Heart left ventricle (tissue), 13 donors: ENCODE results near the gene SPEG.

Experiments used
- POLR2A ChIP-seq, 2 donors: fragments of 450-650 bp; IDR thresholded peaks; one replicate each; pipeline ENCODE4 v1.6.1; 2017; ENCODE audit warnings: antibody characterized with exemption in 2 of 2, mild to moderate bottlenecking in 2 of 2, moderate library complexity in 2 of 2
- TF ChIP-seq, protein P1 (sequence below), 12 donors: fragments of 200-600 bp; sonication (generic) in 4 of 12; IDR thresholded peaks; one replicate each; pipeline versions ENCODE4 v1.5.0 to v1.8.0; 2018 to 2022; ENCODE audit warnings: antibody characterized with exemption in 12 of 12, mild to moderate bottlenecking in 5 of 12
- donor health status: ischemic (EF 13 %, LVEDD 7.1; RV severe dilation, severe dysfunction).
- donor health status: DM: no; HTN: yes; CAD: no.
- donor health status: DM: no; HTN: no; CAD: no.
- donor health status: ischemic (EF 25% LVEDD 6.9; RV normal size, moderate dysfunction).
- donor health status: ischemic (EF 25% LVEDD 5.7; RV mildly dilated, moderate dysfunction).
- donor health status: ischemic (EF 35%, LVEDD 5.7; RV mildly dilated, moderate dysfunction).
- donor health status: nonischemic (EF 11% LVEDD 7.7; RV severe dilation, severe dysfunction).
- donor health status: DM: yes; HTN: yes; CAD: no.
- donor health status: PGD.
- donor health status: ischemic (EF 29% LVEDD 5.4; RV normal size, mild dysfunction).
- donor health status: nonischemic (EF 23%, LVEDD 6.1; RV moderate dilation, normal function).

DNA sequence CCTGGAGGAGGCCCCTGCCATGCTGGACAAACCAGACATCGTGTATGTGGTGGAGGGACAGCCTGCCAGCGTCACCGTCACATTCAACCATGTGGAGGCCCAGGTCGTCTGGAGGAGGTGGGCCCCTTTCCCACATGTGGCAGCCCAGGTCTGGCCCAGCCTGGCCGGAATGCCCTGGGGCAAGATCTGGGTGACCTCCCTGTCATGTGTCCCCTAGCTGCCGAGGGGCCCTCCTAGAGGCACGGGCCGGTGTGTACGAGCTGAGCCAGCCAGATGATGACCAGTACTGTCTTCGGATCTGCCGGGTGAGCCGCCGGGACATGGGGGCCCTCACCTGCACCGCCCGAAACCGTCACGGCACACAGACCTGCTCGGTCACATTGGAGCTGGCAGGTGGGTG lies 38.9 kb downstream of the SPEG start:
- TF ChIP-seq, protein P1, sequence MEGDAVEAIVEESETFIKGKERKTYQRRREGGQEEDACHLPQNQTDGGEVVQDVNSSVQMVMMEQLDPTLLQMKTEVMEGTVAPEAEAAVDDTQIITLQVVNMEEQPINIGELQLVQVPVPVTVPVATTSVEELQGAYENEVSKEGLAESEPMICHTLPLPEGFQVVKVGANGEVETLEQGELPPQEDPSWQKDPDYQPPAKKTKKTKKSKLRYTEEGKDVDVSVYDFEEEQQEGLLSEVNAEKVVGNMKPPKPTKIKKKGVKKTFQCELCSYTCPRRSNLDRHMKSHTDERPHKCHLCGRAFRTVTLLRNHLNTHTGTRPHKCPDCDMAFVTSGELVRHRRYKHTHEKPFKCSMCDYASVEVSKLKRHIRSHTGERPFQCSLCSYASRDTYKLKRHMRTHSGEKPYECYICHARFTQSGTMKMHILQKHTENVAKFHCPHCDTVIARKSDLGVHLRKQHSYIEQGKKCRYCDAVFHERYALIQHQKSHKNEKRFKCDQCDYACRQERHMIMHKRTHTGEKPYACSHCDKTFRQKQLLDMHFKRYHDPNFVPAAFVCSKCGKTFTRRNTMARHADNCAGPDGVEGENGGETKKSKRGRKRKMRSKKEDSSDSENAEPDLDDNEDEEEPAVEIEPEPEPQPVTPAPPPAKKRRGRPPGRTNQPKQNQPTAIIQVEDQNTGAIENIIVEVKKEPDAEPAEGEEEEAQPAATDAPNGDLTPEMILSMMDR (IDR thresholded peaks at IDR 0.05), result no peak
- TF ChIP-seq POLR2A (IDR thresholded peaks at IDR 0.05), result no peak
